OCI-LY3 (cell line): ENCODE results near the gene DIS3L.
"Not testable (repeated sequence)": the region's sequence is repeated elsewhere in the genome, so short reads cannot be mapped to it uniquely, and the experiment has no call there.

Experiments used
- H2AFZ ChIP-seq: fragments of 200-600, 300-600 bp; shearing (Covaris generic); 2 replicates; pipeline ENCODE4 v1.6.0; 2014; ENCODE audit warnings: antibody characterized with exemption, low read depth, low read length
- H3K27ac ChIP-seq: fragments of 200-600, 300-600 bp; sonication (generic); 2 replicates; pipeline ENCODE4 v1.5.1; 2014; ENCODE audit warnings: mild to moderate bottlenecking, low read length, moderate library complexity, mixed read lengths
- H3K27me3 ChIP-seq: fragments of 200-600, 300-600 bp; sonication (generic); 2 replicates; pipeline ENCODE4 v1.6.1; 2014; ENCODE audit warnings: low read depth, low read length, mixed read lengths
- H3K36me3 ChIP-seq: fragments of 200-600, 300-600 bp; sonication (generic); replicated peaks from 2 replicates; pipeline ENCODE3; 2014; ENCODE audit warnings: low read depth, low read length, mixed read lengths
- H3K4me1 ChIP-seq: fragments of 300-600, 200-600 bp; sonication (generic); 2 replicates; pipeline ENCODE4 v1.6.1; 2014; ENCODE audit warnings: low read length, mixed read lengths
- H3K4me2 ChIP-seq: fragments of 200-600, 300-600 bp; sonication (generic); 2 replicates; pipeline ENCODE4 v1.6.1; 2014; ENCODE audit warnings: low read length, mixed read lengths
- H3K4me3 ChIP-seq: fragments of 300-600, 200-600 bp; sonication (generic); 2 replicates; pipeline ENCODE4 v1.5.1; 2014; ENCODE audit warnings: antibody characterized with exemption, mild to moderate bottlenecking, low read length, moderate library complexity
- H3K79me2 ChIP-seq: fragments of 300-600, 200-600 bp; shearing (Covaris generic); 2 replicates; pipeline ENCODE4 v1.6.1; 2014; ENCODE audit warnings: mild to moderate bottlenecking, low read length, mixed read lengths
- H3K9ac ChIP-seq: fragments of 300-600, 200-600 bp; shearing (Covaris generic); 2 replicates; pipeline ENCODE4 v1.6.0; 2014; ENCODE audit warnings: mild to moderate bottlenecking, low read length, moderate library complexity
- H3K9me3 ChIP-seq: fragments of 200-600, 300-600 bp; shearing (Covaris generic); 2 replicates; pipeline ENCODE4 v1.6.1; 2014; ENCODE audit warnings: low read length, mixed read lengths; ENCODE audit not compliant: insufficient read depth
- H4K20me1 ChIP-seq: fragments of 200-600, 300-600 bp; sonication (generic); 2 replicates; pipeline ENCODE4 v1.6.1; 2016; ENCODE audit warnings: low read length, mixed read lengths; ENCODE audit not compliant: insufficient read depth
- CTCF ChIP-seq: fragments of 200-600, 300-600 bp; sonication (generic); IDR thresholded peaks from 2 replicates; pipeline ENCODE4 v1.5.1; 2014; ENCODE audit warnings: antibody characterized with exemption, low read length, low read depth
- EZH2phosphoT487 ChIP-seq: fragments of 200-600 bp; shearing (Covaris generic); IDR thresholded peaks from 2 replicates; pipeline ENCODE4 v1.6.1; 2018; ENCODE audit warnings: antibody characterized with exemption, mixed run types, low read depth

The DIS3L gene

DNA sequence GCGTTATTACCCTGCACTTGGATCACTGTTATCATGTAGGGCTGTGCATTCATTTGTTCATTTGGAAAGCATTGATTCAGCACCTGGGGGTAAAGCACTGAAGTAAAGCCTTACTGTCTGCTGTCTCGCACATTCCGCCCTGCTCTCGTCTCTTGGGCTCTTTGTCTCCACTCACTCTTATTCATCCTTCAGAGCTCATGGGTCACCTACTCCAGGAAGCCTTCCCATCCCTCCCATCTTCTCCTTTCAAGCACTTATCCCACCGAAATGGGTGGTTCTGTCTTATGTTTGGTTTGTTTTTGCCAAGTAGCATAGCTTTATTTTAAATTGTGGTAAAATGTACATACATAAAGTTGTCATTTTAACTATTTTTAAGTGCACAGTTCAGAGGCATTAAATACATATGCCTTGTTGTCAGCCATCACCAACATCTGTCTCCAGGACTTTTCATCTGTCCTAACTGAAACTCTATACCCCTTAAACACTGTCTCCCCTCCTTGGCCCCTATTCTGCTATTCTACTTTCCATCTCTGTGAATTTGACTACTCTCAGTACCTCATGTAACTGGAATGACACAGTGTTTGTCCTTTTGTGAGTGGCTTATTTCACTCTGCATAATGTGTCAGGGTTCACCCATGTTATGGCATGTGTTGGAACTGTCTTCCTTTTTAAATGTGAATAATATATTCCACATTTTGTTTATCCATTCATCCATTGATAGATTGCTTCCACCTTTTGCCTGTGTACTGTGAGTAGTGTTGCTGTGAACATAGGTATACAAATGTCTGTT lies 9.3 kb downstream of the DIS3L start:
- no peaks in the 10 kb centered on the region for H3K9me3 ChIP-seq

DNA sequence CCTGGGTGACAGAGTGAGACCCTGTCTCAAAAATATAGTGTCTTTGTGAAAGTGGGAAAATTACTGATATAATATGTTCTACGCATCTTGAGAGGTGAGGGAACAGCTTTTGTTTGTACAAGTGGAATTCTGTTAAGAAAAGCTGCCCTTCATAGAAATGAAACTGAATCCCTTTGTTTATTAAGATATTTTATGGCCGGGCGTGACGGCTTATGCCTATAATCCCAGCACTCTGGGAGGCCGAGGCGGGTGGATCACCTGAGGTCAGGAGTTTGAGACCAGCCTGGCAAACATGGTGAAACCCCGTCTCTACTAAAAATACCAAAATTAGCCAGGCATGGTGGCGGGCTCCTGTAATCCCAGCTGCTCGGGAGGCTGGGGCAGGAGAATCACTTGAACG lies 11.1 kb downstream of the DIS3L start:
- H2AFZ ChIP-seq, H4K20me1 ChIP-seq, H3K9ac ChIP-seq, H3K4me1 ChIP-seq, H3K79me2 ChIP-seq, H3K27me3 ChIP-seq, H3K4me2 ChIP-seq, H3K4me3 ChIP-seq, H3K9me3 ChIP-seq, H3K27ac ChIP-seq: not testable (repeated sequence)
- peaks cover 22% of the 10 kb centered on the region for H3K36me3 ChIP-seq

More for the DNA sequence above, 9.3 kb downstream of the DIS3L start:
- Histone ChIP-seq H4K20me1 (no peaks in the 10 kb centered on the region), H3K27ac (no peak overlapping the region), H3K4me1 (no peaks in the 10 kb centered on the region), H2AFZ (no peak overlapping the region), H3K36me3 (peaks cover 17% of the 10 kb centered on the region), H3K4me3 (no peak overlapping the region), H3K4me2 (no peak overlapping the region), H3K79me2 (no peaks in the 10 kb centered on the region), H3K27me3 (no peaks in the 10 kb centered on the region), H3K9ac (no peak overlapping the region)
- no peak for TF ChIP-seq EZH2phosphoT487
- no peak for TF ChIP-seq CTCF

- no peak overlapping the region for H3K4me2 ChIP-seq
- H3K9me3 ChIP-seq = no peaks in the 10 kb centered on the region
- H3K36me3 ChIP-seq = peaks cover 23% of the 10 kb centered on the region
- H3K4me3 ChIP-seq = no peak overlapping the region
- no peak overlapping the region for H2AFZ ChIP-seq
- TF ChIP-seq CTCF = no peak
- H3K79me2 ChIP-seq = no peaks in the 10 kb centered on the region
- H3K4me1 ChIP-seq = no peaks in the 10 kb centered on the region
- H3K9ac ChIP-seq = no peak overlapping the region
- no peaks in the 10 kb centered on the region for H4K20me1 ChIP-seq
- H3K27ac ChIP-seq = no peak overlapping the region
- no peaks in the 10 kb centered on the region for H3K27me3 ChIP-seq
Observed at GRCh38 chr15:66306381-66306780, 13.0 kb downstream of the DIS3L start.

DNA sequence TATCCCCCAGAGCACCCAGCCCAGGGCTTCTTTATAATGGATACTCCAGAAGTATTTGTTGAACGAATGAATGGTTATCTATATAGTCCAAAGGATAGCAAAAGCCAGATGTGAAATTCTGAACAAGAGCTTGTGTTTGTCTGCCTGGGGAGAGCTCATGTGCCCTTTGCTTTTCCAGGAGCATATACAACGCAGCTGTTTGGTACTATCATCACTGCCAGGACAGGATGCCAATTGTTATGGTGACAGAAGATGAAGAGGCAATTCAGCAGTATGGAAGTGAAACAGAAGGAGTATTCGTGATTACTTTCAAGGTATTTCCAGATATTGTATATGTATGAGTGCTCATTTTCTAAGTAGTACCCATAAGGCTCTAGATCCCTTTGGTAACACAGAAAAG lies 15.2 kb downstream of the DIS3L start:
- H3K27ac ChIP-seq = no peak overlapping the region
- H3K27me3 ChIP-seq = no peaks in the 10 kb centered on the region
- H3K4me2 ChIP-seq = no peak overlapping the region
- no peaks in the 10 kb centered on the region for H3K4me1 ChIP-seq
- H3K4me3 ChIP-seq = no peak overlapping the region
- no peaks in the 10 kb centered on the region for H3K79me2 ChIP-seq
- peaks cover 24% of the 10 kb centered on the region for H3K36me3 ChIP-seq
- TF ChIP-seq CTCF = no peak
- no peak for TF ChIP-seq EZH2phosphoT487
- H3K9me3 ChIP-seq = no peaks in the 10 kb centered on the region
- no peaks in the 10 kb centered on the region for H4K20me1 ChIP-seq
- no peak overlapping the region for H2AFZ ChIP-seq
- no peak overlapping the region for H3K9ac ChIP-seq
